A673 (cell line): Measurements from ENCODE around the gene CCDC149. TPM values are rescaled to one million over a fixed set of nuclear protein-coding genes. Genes with fewer than 3 reads are reported as not detected.

Experiments used
- BruUV-seq: library from RNA; stranded (reverse); fragments of 400-500 nt; replicated peaks from 2 replicates; lab custom pipeline; 2021; lab: Mats Ljungman, UMichigan
- CTCF ChIA-PET: fragments of 300-600 bp; sonication (Branson Sonifier 250); formaldehyde crosslinking; loops from one replicate; lab custom pipeline; 2022; ENCODE audit warnings: antibody characterized with exemption; lab: Charles Lee
- POLR2A ChIA-PET: fragments of 300-600 bp; sonication (Branson Sonifier 250); formaldehyde crosslinking; loops from one replicate; lab custom pipeline; 2022; ENCODE audit warnings: antibody characterized with exemption; ENCODE audit not compliant: low non-redundant PET; lab: Charles Lee
- DNase-seq: peaks from one replicate; pipeline ENCODE4 v3.0.0-alpha.2; 2015; ENCODE audit warnings: low spot score
- H3K27ac ChIP-seq: fragments of 200-600 bp; sonication (generic); 2 replicates; pipeline ENCODE4 v1.5.1; 2016; ENCODE audit warnings: mixed run types, low read depth, mild to moderate bottlenecking, mixed read lengths, antibody characterized with exemption, low read length; ENCODE audit not compliant: poor library complexity, severe bottlenecking
- H3K27me3 ChIP-seq: fragments of 200-600 bp; sonication (generic); replicated peaks from 2 replicates; pipeline ENCODE4 v1.6.1; 2017; ENCODE audit warnings: mixed run types, low read depth, mild to moderate bottlenecking, mixed read lengths, antibody characterized with exemption, low read length; ENCODE audit not compliant: insufficient read depth, poor library complexity
- H3K36me3 ChIP-seq: fragments of 200-600 bp; sonication (generic); 2 replicates; pipeline ENCODE4 v1.6.1; 2016; ENCODE audit warnings: mixed run types, mild to moderate bottlenecking, mixed read lengths, antibody characterized with exemption, low read length; ENCODE audit not compliant: insufficient read depth, poor library complexity, severe bottlenecking
- H3K4me1 ChIP-seq: fragments of 200-600 bp; sonication (generic); 2 replicates; pipeline ENCODE4 v1.6.1; 2017; ENCODE audit warnings: mixed run types, mild to moderate bottlenecking, mixed read lengths, antibody characterized with exemption, low read length; ENCODE audit not compliant: insufficient read depth, poor library complexity, severe bottlenecking
- H3K4me3 ChIP-seq: fragments of 200-600 bp; sonication (generic); 2 replicates; pipeline ENCODE4 v1.5.1; 2016; ENCODE audit warnings: low read depth, mixed run types, mild to moderate bottlenecking, mixed read lengths, low read length; ENCODE audit not compliant: poor library complexity, severe bottlenecking
- H3K9me3 ChIP-seq: fragments of 200-600 bp; sonication (generic); 2 replicates; pipeline ENCODE4 v1.6.1; 2016; ENCODE audit warnings: mixed run types, low read depth, mild to moderate bottlenecking, mixed read lengths, antibody characterized with exemption, low read length; ENCODE audit not compliant: poor library complexity, severe bottlenecking
- EZH2 ChIP-seq: fragments of 200-600 bp; sonication (generic); IDR thresholded peaks from 2 replicates; pipeline ENCODE4 v1.6.1; 2017; ENCODE audit warnings: borderline replicate concordance, low read depth, mild to moderate bottlenecking, mixed read lengths, antibody characterized with exemption, low read length; ENCODE audit not compliant: poor library complexity, severe bottlenecking
- intact Hi-C: fragments of 100-400 bp; cut with micrococcal nuclease; formaldehyde crosslinking; loops from one replicate; pipeline ENCODE4 v1.10.0; 2022; ENCODE audit not compliant: unreplicated experiment
- total RNA-seq: library from RNA; stranded (reverse); gene quantifications from 2 replicates; pipeline ENCODE4 v1.2.3, GENCODE V29; 2021
- TF ChIP-seq, protein P1 (sequence below): fragments of 300-800, 200-600 bp; sonication (generic); conservative IDR thresholded peaks from 2 replicates; pipeline ENCODE4 v1.5.1; 2017; ENCODE audit warnings: low read depth, mild to moderate bottlenecking, antibody characterized with exemption, low read length, moderate library complexity, mixed read lengths

The CCDC149 gene
- total RNA-seq, 1 experiment from 2014 or later = 2.8 TPM

DNA sequence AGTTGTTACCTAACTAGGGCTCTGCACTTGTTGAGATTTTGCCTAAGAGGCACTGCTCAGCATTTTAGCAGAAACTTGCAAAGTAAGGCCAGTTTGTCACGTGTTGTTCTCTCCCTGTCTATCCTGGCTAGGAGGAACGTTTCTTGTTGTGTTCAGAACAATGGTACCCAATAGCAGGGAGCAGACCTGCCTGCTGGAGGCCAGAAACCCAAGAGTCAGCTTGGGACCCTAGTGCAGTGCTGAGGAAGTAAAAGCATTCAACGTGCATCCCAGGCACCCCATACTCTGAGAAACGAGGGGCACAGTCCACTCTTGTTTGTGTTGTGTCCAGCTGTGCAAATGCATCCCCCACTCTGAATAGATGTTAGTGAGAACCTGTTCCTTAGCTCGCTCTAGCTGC, 75.1 kb downstream of the CCDC149 start:
- Histone ChIP-seq H3K9me3 (no peaks in the 10 kb centered on the region), H3K27me3 (no peaks in the 10 kb centered on the region), H3K4me1 (no peaks in the 10 kb centered on the region), H3K4me3 (no peak overlapping the region), H3K27ac (no peak overlapping the region), H3K36me3 (no peaks in the 10 kb centered on the region)
- intact Hi-C loops = no loop called here
- no TSS peak for BruUV-seq
- DNase-seq = no peak
- POLR2A ChIA-PET = no interaction called here
- CTCF ChIA-PET = no interaction called here
- no peak for TF ChIP-seq EZH2
- TF ChIP-seq, protein P1, sequence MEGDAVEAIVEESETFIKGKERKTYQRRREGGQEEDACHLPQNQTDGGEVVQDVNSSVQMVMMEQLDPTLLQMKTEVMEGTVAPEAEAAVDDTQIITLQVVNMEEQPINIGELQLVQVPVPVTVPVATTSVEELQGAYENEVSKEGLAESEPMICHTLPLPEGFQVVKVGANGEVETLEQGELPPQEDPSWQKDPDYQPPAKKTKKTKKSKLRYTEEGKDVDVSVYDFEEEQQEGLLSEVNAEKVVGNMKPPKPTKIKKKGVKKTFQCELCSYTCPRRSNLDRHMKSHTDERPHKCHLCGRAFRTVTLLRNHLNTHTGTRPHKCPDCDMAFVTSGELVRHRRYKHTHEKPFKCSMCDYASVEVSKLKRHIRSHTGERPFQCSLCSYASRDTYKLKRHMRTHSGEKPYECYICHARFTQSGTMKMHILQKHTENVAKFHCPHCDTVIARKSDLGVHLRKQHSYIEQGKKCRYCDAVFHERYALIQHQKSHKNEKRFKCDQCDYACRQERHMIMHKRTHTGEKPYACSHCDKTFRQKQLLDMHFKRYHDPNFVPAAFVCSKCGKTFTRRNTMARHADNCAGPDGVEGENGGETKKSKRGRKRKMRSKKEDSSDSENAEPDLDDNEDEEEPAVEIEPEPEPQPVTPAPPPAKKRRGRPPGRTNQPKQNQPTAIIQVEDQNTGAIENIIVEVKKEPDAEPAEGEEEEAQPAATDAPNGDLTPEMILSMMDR = no peak

DNA sequence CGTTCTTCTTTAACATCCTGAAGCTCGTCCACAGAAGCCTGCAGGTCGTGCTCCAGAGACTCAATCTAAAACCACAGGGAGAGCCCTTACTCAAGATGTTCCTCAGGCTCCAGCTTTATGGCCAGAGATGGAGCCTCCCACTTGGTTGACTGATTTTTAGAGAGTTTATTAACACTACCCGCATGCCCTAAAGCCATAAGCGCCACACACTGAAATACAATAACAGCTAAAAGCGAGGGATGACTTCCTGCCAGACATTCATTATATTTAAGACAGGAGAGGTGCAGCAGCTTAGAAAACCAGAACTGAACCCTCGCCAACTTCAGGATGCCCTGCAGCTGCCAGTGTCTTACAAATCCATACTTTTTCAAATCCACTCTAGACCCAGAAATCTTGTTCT, 75.5 kb downstream of the CCDC149 start:
- BruUV-seq = no TSS peak
- intact Hi-C loops = no loop called here
- Histone ChIP-seq H3K27ac (no peak overlapping the region), H3K4me3 (no peak overlapping the region), H3K4me1 (no peaks in the 10 kb centered on the region), H3K9me3 (no peaks in the 10 kb centered on the region), H3K27me3 (no peaks in the 10 kb centered on the region), H3K36me3 (no peaks in the 10 kb centered on the region)
- no peak for DNase-seq
- POLR2A ChIA-PET = no interaction called here
- TF ChIP-seq, protein P1 = no peak
- no peak for TF ChIP-seq EZH2
- CTCF ChIA-PET = no interaction called here

- POLR2A ChIA-PET = no interaction called here
- DNase-seq = no peak
- CTCF ChIA-PET = no interaction called here
- H3K9me3 ChIP-seq = no peaks in the 10 kb centered on the region
- H3K27ac ChIP-seq = no peak overlapping the region
- intact Hi-C loops = no loop called here
- no peaks in the 10 kb centered on the region for H3K27me3 ChIP-seq
- no peak overlapping the region for H3K4me3 ChIP-seq
- no TSS peak for BruUV-seq
- no peaks in the 10 kb centered on the region for H3K4me1 ChIP-seq
- TF ChIP-seq EZH2 = no peak
- H3K36me3 ChIP-seq = no peaks in the 10 kb centered on the region
Observed at GRCh38 chr4:24836661-24837242, 76.1 kb downstream of the CCDC149 start.

DNA sequence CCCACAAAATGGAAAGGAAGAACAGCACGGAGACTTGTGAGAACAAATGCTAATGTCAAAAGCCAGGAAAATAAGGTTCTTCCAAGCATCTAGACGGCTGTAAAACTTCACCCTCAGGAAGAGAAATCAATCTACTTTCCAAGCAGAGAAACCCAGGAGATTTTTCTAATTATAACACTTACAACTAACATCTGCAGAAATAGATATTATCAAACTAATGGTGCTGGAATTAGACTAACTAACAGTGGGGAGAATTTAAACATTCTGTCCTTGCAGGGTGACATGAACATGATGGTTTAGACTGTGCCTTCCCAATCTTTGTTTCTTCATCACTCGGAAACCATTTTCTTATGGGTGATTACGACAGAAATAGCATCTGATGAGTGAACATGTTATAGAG, 77.1 kb downstream of the CCDC149 start:
- Histone ChIP-seq H3K36me3 (no peaks in the 10 kb centered on the region), H3K27ac (no peak overlapping the region), H3K27me3 (no peaks in the 10 kb centered on the region), H3K4me1 (no peaks in the 10 kb centered on the region), H3K4me3 (no peak overlapping the region), H3K9me3 (no peaks in the 10 kb centered on the region)
- intact Hi-C loops = no loop called here
- POLR2A ChIA-PET = no interaction called here
- no peak for DNase-seq
- CTCF ChIA-PET = no interaction called here
- no peak for TF ChIP-seq EZH2
- TF ChIP-seq, protein P1 = no peak
- no TSS peak for BruUV-seq
